ENCODE results near the gene C1QTNF1. TPM values are rescaled to one million over a fixed set of nuclear protein-coding genes. Genes with fewer than 3 reads are reported as not detected.
"Not testable (repeated sequence)": the region's sequence is repeated elsewhere in the genome, so short reads cannot be mapped to it uniquely, and the experiment has no call there.

The C1QTNF1 gene
- total RNA-seq, 2 experiments from 2014 or later, result not detected

GRCh38 chr17:79027925-79028491 is 4.0 kb downstream of the C1QTNF1 start:
- Histone ChIP-seq H2AFZ (ENCODE audit: low read length) (no peak overlapping the region), H3K27ac (ENCODE audit: low read depth, low read length, poor library complexity, severe bottlenecking) (no peak overlapping the region), H4K20me1 (ENCODE audit: insufficient read depth, low read length) (no peaks in the 10 kb centered on the region), H3K4me3 (ENCODE audit: low read depth, low read length, poor library complexity, severe bottlenecking) (no peak overlapping the region), H3K79me2 (ENCODE audit: insufficient read depth, low read depth, low read length) (no peaks in the 10 kb centered on the region), H3K4me1 (ENCODE audit: insufficient read depth, low read length, poor library complexity, severe bottlenecking) (no peaks in the 10 kb centered on the region), H3K36me3 (ENCODE audit: insufficient read depth, low read length) (no peaks in the 10 kb centered on the region), H3K9me2 (ENCODE audit: insufficient read depth, low read length) (no peaks in the 10 kb centered on the region), H3K4me2 (ENCODE audit: low read length) (no peak overlapping the region), H3K9me3 (ENCODE audit: low read length) (no peaks in the 10 kb centered on the region)
- CTCF ChIA-PET (ENCODE audit: unreplicated experiment), result no interaction called here
- POLR2A ChIA-PET, result no interaction called here
- no peak for TF ChIP-seq EZH2phosphoT487 (IDR thresholded peaks at IDR 0.05; ENCODE audit: borderline replicate concordance, low read depth, low read length)
- no peak for DNase-seq (ENCODE audit: low spot score)
- intact Hi-C loops (cut with micrococcal nuclease; ENCODE audit: unreplicated experiment), result no loop called here
- no TSS peak for BruUV-seq (replicated peaks)

DNA sequence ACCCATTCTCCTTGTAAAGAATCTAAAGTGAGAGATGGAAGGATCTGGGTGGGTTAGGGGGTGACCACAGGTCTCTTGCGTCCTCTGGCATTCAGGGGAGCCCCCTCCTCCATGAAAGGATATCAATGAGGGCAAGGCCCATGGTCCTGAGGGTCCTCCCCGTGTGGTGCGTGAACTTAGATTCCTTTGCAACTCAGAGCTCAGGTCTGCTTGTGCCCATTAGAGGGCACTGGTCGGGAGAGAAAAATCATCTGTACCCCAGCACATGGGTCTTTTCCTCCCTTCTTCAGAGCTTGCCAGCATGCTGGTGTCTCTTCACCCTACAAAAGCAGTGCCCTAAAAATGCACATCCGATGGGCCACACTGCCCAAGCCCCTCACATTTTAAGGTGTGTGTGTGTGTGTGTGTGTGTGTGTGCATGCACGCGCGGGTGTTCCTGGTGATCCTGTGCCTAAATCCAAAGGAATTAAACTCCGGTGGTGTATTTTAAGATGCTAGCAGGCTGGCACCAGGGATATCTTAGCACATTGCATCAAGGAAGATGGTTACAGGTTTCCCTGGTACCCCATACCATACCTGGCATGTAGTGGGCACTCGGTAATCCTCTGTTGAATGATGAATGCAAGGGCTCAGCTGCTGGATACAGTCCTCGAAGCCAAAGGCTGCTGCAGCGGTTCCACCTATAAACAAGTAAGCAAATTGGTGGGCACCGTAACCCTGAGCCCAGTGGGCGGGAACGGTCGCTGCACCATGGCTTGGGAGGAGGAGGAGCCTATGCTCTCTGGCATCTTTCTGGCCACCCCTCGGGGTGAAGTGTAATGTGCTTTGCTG is 4.7 kb downstream of the C1QTNF1 start:
- no peaks in the 10 kb centered on the region for H4K20me1 ChIP-seq (ENCODE audit: insufficient read depth, low read length)
- BruUV-seq (replicated peaks), result no TSS peak
- ChIA-PET CTCF (ENCODE audit: unreplicated experiment) (no interaction called here), POLR2A (no interaction called here)
- no peaks in the 10 kb centered on the region for H3K9me3 ChIP-seq (ENCODE audit: low read length)
- intact Hi-C loops (cut with micrococcal nuclease; ENCODE audit: unreplicated experiment), result no loop called here
- no peak overlapping the region for H3K27ac ChIP-seq (ENCODE audit: low read depth, low read length, poor library complexity, severe bottlenecking)
- H3K79me2 ChIP-seq (ENCODE audit: insufficient read depth, low read depth, low read length), result no peaks in the 10 kb centered on the region
- DNase-seq (ENCODE audit: low spot score), result no peak
- H2AFZ ChIP-seq (ENCODE audit: low read length), result no peak overlapping the region
- TF ChIP-seq EZH2phosphoT487 (IDR thresholded peaks at IDR 0.05; ENCODE audit: borderline replicate concordance, low read depth, low read length) (no peak), CTCF (conservative IDR thresholded peaks at IDR 0.05; ENCODE audit: low read length) (peak; percentile 41)
- H3K4me2 ChIP-seq (ENCODE audit: low read length), result no peak overlapping the region
- H3K4me3 ChIP-seq (ENCODE audit: low read depth, low read length, poor library complexity, severe bottlenecking), result no peak overlapping the region
- H3K4me1 ChIP-seq (ENCODE audit: insufficient read depth, low read length, poor library complexity, severe bottlenecking), result no peaks in the 10 kb centered on the region
- H3K36me3 ChIP-seq (ENCODE audit: insufficient read depth, low read length), result no peaks in the 10 kb centered on the region
- H3K9me2 ChIP-seq (ENCODE audit: insufficient read depth, low read length), result no peaks in the 10 kb centered on the region

- TF ChIP-seq CTCF (conservative IDR thresholded peaks at IDR 0.05; ENCODE audit: low read length) (no peak), EZH2phosphoT487 (IDR thresholded peaks at IDR 0.05; ENCODE audit: borderline replicate concordance, low read depth, low read length) (no peak)
- Histone ChIP-seq H3K9me3 (ENCODE audit: low read length) (no peaks in the 10 kb centered on the region), H3K36me3 (ENCODE audit: insufficient read depth, low read length) (no peaks in the 10 kb centered on the region), H3K27ac (ENCODE audit: low read depth, low read length, poor library complexity, severe bottlenecking) (no peak overlapping the region), H3K4me1 (ENCODE audit: insufficient read depth, low read length, poor library complexity, severe bottlenecking) (no peaks in the 10 kb centered on the region), H2AFZ (ENCODE audit: low read length) (no peak overlapping the region), H3K4me3 (ENCODE audit: low read depth, low read length, poor library complexity, severe bottlenecking) (no peak overlapping the region), H3K9me2 (ENCODE audit: insufficient read depth, low read length) (no peaks in the 10 kb centered on the region), H3K79me2 (ENCODE audit: insufficient read depth, low read depth, low read length) (no peaks in the 10 kb centered on the region), H3K4me2 (ENCODE audit: low read length) (no peak overlapping the region), H4K20me1 (ENCODE audit: insufficient read depth, low read length) (no peaks in the 10 kb centered on the region)
- intact Hi-C loops (cut with micrococcal nuclease; ENCODE audit: unreplicated experiment), result no loop called here
- ChIA-PET POLR2A (no interaction called here), CTCF (ENCODE audit: unreplicated experiment) (no interaction called here)
- BruUV-seq (replicated peaks), result no TSS peak
- DNase-seq (ENCODE audit: low spot score), result no peak
Measured at GRCh38 chr17:79029327-79030009, 5.5 kb downstream of the C1QTNF1 start.

- H3K4me2 ChIP-seq (ENCODE audit: low read length); H3K4me3 ChIP-seq (ENCODE audit: low read depth, low read length, poor library complexity, severe bottlenecking); H2AFZ ChIP-seq (ENCODE audit: low read length); H3K9me2 ChIP-seq (ENCODE audit: insufficient read depth, low read length); H4K20me1 ChIP-seq (ENCODE audit: insufficient read depth, low read length); BruUV-seq (replicated peaks); H3K79me2 ChIP-seq (ENCODE audit: insufficient read depth, low read depth, low read length); H3K27ac ChIP-seq (ENCODE audit: low read depth, low read length, poor library complexity, severe bottlenecking); DNase-seq (ENCODE audit: low spot score); CTCF ChIA-PET (ENCODE audit: unreplicated experiment); intact Hi-C loops (cut with micrococcal nuclease; ENCODE audit: unreplicated experiment); H3K4me1 ChIP-seq (ENCODE audit: insufficient read depth, low read length, poor library complexity, severe bottlenecking); H3K9me3 ChIP-seq (ENCODE audit: low read length); POLR2A ChIA-PET; H3K36me3 ChIP-seq (ENCODE audit: insufficient read depth, low read length): not testable (repeated sequence)
Measured at GRCh38 chr17:79030636-79031035, 6.7 kb downstream of the C1QTNF1 start.
